GM21825 (cell line): ENCODE results near the gene RECK.
A peak's percentile ranks its signal among the peaks of the same experiment; 100 is the strongest.
"Not testable (repeated sequence)": the region's sequence is repeated elsewhere in the genome, so short reads cannot be mapped to it uniquely, and the experiment has no call there.

Experiments
- ATAC-seq: cut with Tn5 transposase; IDR thresholded peaks from one replicate; pipeline ENCODE4 v1.9.1; 2021; ENCODE audit warnings: mild to moderate bottlenecking, moderate library complexity; ENCODE audit not compliant: unreplicated experiment

The RECK gene

GRCh38 chr9:36110434-36110833 lies 73.7 kb downstream of the RECK start:
- no peak for ATAC-seq

GRCh38 chr9:36112516-36112915 lies 75.8 kb downstream of the RECK start:
- ATAC-seq = no peak

DNA sequence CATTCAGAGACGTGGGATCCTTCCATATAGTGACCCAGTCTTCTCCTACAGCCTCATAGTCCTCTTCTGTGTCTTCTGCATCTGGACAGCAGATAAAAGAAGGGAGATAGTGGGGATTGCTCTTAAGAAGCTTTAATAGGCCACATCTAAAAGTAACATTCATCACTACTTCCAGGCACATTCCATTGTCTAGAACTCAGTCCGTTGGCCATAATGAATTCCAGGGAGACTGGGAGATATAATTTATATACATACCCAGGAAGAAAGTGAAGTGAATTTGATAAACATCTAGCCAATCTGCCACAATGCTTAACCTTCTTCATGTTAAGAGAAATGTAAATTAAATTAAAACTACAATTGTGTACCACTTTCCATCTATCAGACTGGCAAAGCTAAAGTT lies 77.3 kb downstream of the RECK start:
- ATAC-seq = no peak

- ATAC-seq = no peak
Measured at GRCh38 chr9:36116593-36116992, 79.9 kb downstream of the RECK start.

- no peak for ATAC-seq
Measured at GRCh38 chr9:36118201-36118600, 81.5 kb downstream of the RECK start.

GRCh38 chr9:36118706-36119105 lies 82.0 kb downstream of the RECK start:
- ATAC-seq = no peak

- no peak for ATAC-seq
Measured at GRCh38 chr9:36119476-36119875, 82.8 kb downstream of the RECK start.

GRCh38 chr9:36120705-36121104 lies 84.0 kb downstream of the RECK start:
- ATAC-seq = no peak

DNA sequence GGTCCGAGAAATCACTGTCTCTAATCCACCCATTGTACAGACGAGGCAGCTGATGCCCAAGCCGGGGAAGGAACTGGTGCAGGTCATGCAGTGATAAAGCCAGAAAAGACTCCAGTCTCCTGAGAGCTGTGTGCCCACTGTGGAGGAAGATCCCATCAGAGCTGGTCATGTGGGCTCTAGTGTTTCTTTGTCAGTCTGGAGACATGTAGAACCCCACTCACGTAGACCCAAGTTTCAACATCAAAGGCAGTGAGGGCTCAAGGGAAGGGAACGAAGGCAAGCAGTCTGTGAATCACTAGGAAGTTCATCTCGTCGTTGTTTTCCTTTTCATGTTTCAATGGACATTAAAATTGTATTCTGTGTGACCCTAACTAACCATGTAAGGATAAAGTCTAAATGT lies 85.3 kb downstream of the RECK start:
- no peak for ATAC-seq

DNA sequence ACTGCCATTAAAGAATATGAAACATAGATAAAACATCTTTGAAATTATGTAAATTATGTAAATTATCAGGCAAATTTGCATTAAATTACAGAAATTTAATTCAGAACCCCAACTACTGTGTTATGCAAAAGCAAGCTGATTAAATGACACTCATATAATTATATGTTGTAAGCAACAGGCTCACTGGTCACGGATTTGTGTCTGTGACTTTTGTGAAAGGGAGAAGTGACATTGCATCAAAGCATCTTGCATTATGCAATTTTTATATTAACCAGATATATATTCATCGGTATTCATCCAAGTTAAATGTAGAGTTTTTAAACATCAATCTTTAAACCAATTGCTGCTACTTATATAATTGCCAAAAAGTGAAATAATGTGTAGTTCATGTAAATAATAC lies 86.8 kb downstream of the RECK start:
- ATAC-seq = no peak

DNA sequence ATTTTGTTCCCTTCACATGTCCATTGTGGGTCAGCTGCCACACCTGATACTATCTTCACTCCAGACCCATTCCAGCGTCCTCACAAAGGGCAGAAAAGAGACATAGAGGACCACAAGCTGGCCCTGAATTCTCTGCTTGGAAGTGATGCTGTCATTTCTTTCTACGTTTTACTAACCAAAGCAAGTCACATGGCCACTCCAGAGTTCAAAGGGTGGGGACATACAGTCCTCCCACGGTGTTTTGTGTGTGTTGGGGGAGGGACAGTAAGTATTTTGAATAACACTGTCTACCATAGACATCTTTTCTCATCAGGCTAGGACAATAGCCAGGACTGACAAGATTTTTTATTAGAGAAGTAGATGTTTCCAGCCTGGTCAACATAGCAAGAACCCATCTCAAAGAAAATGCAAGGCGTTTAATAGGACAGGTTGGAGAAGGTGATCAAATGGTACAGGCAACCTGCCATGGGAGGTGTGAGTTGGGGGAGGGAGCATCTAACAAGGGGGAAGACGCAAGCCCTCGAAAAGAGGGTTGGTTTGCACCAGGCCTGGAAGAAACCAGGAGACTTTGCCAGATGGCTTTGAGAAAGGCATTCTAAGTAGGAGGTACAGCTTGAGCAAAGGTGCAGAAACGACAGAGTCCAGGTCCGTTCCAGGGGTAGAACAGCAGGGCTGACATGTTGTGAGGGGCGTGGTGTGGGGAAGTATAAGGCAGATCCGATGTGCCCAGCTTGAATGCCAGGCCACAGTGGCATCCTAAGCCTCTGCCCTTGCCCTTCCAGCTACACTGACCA lies 88.5 kb downstream of the RECK start:
- no peak for ATAC-seq

DNA sequence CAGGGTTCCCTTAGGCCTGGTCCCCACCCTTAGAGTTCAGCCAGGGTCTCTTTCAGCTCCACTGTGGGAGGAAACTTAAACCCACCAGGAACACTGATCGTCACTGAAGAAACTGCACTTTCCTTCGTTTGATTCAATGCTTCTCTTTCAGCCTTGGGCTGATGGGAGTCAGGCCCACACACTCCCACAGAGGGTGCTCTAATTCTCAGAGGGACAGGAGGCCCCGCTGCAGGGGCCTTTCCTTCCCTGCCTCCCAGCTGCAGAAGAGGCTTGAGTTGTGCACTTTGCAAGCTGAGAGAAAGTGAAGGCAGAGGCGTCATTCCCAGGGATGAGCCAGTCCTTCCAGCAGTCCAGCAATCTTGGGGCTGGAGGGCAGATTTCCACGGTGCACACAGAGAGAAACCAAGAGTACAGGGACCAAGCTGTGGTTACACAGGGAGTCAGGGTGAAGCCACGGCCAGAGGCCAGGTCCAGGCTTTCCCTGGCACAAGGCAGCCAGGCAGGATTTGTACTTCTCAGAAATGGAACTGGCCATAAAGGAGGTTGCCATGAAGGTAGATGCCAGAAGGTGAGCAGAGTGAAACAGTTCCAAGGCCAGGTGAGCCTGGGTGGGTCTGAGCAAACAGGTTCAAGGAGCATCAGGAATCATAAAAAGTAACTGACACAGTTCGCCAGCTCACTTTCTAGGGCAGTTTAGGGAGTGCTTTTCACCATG lies 89.5 kb downstream of the RECK start:
- ATAC-seq = no peak

DNA sequence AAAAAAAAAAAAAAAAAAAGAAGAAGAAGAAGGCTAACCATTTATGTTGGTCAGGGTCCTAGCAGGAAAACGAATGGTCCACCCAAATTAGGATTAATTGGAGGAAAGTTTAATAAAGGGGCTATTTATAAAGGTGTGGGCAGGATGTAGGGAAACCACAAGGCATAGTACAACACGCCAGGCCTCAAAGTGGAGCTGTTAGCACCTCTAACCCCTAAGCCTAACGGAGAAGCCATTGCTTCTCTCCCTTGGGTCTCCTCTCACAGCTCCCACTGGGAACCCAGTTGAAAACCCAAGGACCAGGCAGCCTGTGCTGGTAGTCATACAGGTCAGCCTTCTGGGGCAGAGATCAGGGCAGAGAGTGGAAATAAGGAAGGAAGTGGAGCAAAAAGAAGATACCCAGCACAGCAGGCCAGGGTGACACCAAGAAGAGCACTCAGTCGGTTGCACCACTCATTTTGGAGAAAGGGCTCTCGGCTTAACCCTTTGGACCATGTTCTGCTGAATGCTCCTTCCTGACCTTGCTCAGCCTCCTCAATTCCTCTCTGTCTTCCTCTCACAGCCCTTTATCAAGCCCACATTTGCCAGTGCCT lies 91.0 kb downstream of the RECK start:
- ATAC-seq = no peak

- no peak for ATAC-seq
Measured at GRCh38 chr9:36128349-36128748, 91.6 kb downstream of the RECK start.

GRCh38 chr9:36129139-36129538 lies 92.4 kb downstream of the RECK start:
- ATAC-seq = no peak

GRCh38 chr9:36131666-36132065 lies 95.0 kb downstream of the RECK start:
- ATAC-seq = not testable (repeated sequence)

- no peak for ATAC-seq
Measured at GRCh38 chr9:36132086-36132485, 95.4 kb downstream of the RECK start.

- ATAC-seq = no peak
Measured at GRCh38 chr9:36134761-36135505, 98.2 kb downstream of the RECK start.

- no peak for ATAC-seq
Measured at GRCh38 chr9:36135741-36136271, 99.1 kb downstream of the RECK start.

DNA sequence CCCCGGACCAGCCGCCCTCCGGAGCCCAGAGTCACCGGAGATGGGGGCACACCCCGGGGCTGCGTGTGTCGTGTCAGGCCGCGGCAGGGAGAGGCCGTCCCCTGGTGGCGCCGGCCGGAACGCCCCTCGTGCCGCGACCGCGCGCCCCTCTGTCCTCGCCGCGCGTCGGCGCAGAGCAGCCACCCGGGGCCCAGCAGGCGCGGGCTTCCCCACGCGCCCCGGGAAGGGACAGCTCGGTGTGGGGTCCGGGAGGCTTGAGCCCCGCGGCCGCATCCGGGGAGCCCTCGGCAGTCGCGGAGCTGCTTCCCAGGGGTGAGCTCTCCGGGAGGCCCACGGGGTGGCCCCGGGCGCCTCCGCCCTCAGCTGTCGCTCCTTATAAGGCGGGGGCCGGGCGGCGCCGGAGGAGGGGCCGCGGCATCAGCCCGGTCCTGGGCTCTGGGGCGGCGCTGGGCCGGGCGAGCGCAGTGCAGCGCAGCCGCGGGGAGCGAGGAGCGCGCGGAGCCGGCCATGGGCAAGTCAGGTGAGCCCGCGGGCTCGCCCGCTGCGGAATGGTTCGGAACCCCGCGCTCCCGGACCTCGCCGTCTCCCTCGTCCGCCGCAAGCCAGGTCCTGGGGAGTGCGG lies 99.7 kb downstream of the RECK start, which contains the start of gene GLIPR2:
GLIPR2 (plus strand) TSS at position 462 of the 622 bp plus-strand sequence; CDS start at position 508, 46 bp downstream.
- ATAC-seq = peak; percentile 95
